ENCODE measurements around the gene FAM120AOS.
"Not testable (repeated sequence)": the region's sequence is repeated elsewhere in the genome, so short reads cannot be mapped to it uniquely, and the experiment has no call there.

Gene FAM120AOS

DNA sequence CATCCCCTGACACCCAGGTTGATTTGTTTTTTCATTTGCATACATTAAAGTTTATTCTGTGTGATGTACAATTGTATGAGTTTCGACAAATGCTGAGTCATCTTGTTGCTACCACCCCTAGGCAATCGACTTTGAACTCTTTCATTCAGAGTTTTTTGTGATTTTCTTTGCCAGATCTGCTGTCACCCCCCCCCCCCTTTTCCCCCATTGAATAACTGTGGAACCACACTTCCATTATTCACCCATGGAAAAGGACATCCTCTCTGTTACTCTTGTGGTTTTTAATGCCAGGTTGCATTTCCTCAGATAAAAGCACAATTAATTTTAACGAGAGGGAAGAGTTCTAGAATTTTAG, 13.7 kb upstream of the FAM120AOS start:
- no peak for DNase-seq (ENCODE audit: low spot score)

DNA sequence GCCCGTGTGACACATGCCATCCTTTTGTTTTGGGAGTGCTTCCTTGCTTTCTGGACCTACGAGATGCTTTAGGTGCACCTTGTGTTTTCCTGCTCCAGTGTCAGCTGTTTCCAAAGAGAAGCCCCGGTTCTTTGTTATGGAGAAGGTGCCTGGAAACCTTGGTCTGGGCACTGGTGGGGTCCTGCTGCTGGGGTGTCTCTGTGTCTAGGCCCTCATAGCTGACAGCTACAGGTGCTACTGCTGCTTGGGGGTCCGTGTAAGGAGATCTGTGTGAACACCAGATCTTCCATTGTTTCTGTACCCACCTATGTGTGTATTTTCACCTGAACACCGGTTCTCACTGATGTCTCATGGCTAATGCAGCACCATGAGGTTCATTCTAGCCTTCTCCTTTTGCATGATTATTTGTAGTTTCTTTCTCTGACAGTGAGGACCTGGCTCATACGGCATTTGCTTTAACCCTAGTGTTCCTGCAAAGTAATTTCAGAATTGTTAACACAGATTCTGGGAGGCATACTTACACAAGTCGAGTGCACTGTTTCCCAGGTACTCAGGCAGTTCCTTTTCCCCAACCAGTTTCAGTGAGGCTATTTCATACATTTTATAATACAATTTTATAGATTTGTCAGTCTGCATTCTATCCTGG, 13.2 kb upstream of the FAM120AOS start:
- no peak for DNase-seq (ENCODE audit: low spot score)

DNA sequence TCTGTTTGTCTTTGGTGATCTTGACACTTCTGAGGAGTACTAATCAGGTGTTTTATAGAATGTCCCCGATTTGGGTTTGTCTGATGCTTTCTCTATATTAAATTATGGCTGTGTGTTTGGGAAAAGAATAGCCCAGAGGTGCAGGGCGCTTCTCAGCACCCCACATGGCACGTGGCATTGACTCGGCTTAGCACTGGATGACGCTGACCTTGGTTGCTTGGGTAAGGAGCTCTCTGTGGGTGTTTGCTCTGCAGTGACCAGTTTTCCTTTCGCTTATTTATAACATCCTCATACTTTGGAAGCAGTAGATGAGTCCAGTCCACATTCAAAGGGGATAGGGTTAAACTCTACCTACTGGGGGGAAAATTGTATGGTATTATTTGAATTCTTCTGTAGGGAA, 12.5 kb upstream of the FAM120AOS start:
- no peak for DNase-seq (ENCODE audit: low spot score)

DNA sequence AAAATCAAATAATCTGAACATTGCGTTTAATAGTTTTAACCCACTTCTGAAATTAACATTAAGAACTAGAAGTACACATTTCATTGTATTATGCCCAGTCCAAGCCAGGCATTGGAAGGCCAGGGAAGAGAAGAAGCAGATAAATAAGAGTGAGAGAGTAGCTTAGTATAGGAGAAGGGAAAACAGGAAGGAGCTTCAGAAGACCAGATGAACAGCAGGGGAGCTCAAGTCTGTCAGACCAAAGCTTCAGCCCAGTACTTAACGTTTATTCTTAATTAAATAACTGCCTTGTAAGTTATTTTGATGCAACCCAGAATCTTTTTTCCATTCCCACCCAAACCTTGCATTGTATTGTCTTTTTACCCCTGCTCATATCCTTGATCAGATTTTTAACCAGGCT, 11.5 kb upstream of the FAM120AOS start:
- DNase-seq (ENCODE audit: low spot score): no peak

GRCh38 chr9:93464395-93464794, 11.0 kb upstream of the FAM120AOS start:
- DNase-seq (ENCODE audit: low spot score): no peak

DNA sequence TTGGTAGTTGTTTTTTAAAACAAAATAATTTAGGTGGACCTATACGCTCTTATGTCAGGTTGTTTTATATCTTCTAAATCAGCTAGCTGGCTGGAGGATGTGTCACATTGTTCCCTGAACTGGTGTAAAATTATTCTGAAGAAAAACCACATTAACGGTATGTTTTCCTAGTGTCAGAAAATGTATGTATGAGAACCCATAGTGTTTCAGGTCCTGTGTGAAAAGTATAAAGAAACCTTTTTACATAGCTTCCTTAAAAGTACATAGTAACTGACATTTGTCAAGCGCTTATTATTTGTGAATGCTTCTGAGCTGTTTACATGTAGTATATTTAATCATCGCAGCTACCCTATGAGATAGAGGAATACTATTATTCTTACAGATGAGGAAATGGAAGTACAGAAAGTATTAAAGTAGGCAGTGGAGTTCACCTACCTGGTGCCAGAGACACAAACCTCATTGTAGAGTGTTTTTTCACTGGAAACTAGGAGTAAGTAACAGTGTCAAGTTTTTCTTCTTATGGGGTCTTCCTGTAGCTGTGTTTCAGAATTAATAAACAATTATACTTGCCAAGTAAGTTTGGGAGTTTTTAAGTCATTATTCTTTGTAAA, 10.4 kb upstream of the FAM120AOS start:
- DNase-seq (ENCODE audit: low spot score): no peak

- DNase-seq (ENCODE audit: low spot score): no peak
These were observed 8.4 kb upstream of the FAM120AOS start for GRCh38 chr9:93461821-93462220.

- DNase-seq (ENCODE audit: low spot score): no peak
These were observed 8.0 kb upstream of the FAM120AOS start for GRCh38 chr9:93461414-93461743.

- no peak for DNase-seq (ENCODE audit: low spot score)
These were observed 7.5 kb upstream of the FAM120AOS start for GRCh38 chr9:93460689-93461413.

DNA sequence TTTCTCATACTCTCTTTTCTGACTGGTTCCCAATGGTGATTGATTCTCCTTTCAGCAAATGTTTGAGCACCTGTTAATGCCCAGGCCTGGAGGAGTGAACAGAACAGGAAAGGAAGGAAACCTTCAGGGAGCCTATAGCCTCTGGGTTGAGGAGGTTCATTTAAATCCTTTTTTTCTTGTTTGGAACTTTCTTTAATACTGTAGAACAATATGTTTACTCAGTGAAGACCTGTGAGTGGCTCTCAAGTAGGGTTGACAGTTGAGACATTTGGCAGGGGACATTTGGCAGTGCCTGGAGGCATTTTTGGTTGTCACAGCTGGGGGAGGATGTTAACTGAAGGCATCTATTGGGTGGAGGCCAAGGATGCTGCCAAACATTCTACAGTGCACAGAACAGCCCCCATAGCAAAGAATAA, 6.1 kb upstream of the FAM120AOS start:
- no peak for DNase-seq (ENCODE audit: low spot score)

DNA sequence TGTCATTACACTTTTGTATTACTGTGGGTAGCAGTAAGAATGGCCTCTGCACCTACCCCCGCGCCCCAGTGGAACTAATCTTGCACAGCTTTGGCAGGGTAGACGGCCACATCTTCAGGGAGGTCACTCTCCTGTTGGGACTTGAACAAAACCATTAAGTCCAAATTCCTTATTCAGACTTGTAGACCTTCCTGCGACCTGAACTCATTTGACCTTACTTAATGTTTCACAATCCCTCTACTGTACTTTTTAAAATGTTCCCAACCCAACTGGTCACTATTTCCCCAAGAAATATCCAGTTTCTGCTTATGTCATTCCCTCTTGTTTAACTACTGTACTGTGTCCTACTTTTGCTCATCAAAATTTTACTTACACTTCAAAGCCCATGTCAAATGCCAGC, 5.3 kb upstream of the FAM120AOS start:
- DNase-seq (ENCODE audit: low spot score): no peak

DNA sequence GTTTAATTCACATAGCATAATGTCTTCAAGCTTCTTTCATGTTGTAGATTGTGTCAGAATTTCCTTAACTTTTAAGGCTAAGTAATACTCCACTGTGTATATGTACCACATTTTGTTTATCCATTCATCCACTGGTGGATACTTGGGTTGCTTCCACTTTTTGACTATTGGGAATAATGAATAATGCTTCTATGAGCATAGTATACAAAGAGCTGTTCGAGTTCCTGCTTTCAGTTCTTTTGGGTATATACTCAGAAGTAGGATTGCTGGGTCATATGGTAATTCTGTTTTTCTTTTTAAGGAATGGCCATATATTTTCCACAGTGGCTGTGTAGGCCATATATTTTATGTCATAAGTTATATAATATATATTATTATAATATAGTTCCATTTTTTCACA, 3.6 kb upstream of the FAM120AOS start:
- no peak for DNase-seq (ENCODE audit: low spot score)

DNA sequence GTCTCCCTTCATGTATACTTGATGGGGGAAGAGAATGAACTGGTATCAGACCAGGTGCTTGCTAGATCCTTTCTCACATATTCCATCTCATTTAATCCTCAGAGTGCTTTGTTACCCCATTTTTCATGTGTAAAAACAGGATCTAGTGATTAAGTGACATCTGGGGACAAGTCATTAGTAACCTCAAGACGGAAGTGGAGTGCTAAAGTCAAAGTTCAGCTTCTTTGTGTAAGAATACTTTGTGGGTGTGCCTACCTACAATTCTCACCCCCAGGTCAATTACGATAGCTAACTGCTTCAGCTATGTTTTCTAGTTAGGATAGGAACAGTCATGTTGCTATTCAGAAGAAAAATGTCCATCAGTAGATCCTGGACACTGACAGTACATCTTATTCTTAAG, 3.1 kb upstream of the FAM120AOS start:
- DNase-seq (ENCODE audit: low spot score): no peak

DNA sequence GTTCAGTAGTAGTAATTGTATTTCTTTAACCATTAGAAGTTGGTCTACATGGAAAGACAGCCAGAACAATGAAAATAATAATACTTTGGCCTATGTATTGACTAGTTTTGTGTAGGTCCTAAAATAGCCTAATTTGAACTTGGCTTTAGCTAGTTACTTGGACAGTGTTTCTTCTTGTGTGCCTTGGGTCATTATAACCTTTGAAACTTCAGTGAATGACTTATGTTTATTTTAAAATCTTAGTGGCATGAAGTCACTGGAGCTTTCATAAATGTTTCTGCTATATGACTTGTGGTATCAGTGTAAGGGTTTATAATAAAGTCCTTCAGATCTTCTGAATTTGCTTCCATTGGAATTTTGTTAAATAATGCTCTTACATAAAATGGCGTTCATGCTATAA, 2.6 kb upstream of the FAM120AOS start:
- no peak for DNase-seq (ENCODE audit: low spot score)

GRCh38 chr9:93452710-93453046, 703 bp downstream of the FAM120AOS start:
- DNase-seq (ENCODE audit: low spot score): peak; percentile 8

GRCh38 chr9:93451849-93452709, 1.3 kb downstream of the FAM120AOS start:
- peak; percentile 56 for DNase-seq (ENCODE audit: low spot score)

DNA sequence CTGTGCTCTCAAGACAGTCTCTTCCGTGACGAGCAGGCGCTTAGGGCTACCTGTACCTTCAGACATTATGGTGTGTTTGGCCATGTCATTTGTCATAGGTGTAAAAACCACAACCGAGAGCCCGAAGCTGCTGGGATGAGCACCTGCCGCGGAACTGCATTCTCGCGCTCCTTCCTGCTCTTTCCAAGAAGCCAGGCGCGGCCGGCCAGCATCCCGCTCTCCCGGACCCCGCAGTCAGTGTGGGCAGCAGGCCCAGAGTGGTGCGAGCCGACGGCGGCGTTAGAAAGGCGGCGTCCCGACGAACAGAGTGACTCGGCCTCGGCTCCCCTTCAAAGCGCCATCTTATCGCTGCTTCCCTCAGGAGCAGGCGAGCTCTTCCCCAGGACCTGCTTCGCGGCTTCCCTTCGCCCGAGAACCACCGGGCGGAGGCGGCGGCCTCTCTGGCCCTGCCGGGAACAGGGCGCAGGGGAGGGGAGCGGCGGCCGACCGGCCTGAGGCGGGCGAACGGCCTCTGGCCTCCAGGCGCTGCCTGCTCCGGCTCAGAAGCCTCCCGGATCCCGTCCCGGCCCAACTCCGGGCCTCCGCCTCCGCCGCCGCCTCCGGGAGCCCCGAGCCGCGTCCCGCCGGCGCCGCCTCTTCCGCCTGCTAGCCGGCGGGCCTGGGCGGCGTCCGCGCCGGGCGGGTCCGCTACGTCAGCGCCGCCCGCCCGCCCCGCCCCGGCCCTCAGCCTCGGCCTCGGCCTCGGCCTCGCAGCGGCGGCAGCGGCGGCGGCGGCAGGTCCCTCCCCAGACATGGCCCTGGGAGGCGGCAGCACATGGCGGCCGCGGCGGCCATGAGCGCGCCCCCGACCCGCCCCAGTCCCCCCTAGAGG, 2.2 kb downstream of the FAM120AOS start, which contains the start of gene FAM120A:
FAM120A (plus strand) TSS at position 741 of the 871 bp plus-strand sequence. CDS start 231 bp downstream, outside the sequence.
- DNase-seq (ENCODE audit: low spot score): peak; percentile 96

GRCh38 chr9:93447655-93448054, 5.7 kb downstream of the FAM120AOS start:
- DNase-seq (ENCODE audit: low spot score): no peak

- DNase-seq (ENCODE audit: low spot score): no peak
These were observed 7.3 kb downstream of the FAM120AOS start for GRCh38 chr9:93446073-93446472.

DNA sequence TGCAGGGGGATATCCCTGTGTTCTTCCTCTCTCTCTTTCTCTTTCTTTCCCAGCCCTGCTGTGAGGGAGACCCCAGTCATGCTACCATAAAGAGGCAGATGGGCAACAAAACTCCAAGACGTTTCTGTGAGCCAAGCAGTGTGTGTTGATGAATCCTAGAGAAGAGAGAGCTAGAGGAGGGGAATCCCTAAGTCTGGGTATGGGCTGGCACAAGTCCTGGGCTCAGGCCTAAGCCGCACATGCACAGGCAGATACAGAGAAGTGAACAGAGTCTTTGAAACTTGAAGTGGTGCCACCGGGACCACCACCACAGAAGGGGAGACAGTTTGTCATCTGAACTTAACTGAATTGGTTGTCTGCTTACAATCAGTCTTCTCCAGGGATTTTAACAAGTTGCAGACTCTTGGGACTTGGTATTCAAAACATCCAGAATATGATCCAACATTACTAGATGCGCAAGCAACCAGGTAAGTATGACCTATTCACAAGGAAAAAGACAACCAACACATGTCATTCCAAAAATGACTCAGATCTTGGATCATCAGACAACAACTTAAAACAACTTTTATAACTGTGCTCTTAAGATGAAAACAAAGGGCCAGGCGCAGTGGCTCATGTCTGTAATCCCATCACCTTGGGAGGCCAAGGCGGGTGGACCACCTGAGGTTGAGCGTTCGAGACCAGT, 12.3 kb downstream of the FAM120AOS start:
- no peak for DNase-seq (ENCODE audit: low spot score)

- DNase-seq (ENCODE audit: low spot score): not testable (repeated sequence)
These were observed 14.1 kb downstream of the FAM120AOS start for GRCh38 chr9:93439301-93439700.

Data from GM03348 (cell line).